HFFc6 (cell line): Measurements from ENCODE around the gene KCTD13. TPM values are rescaled to one million over a fixed set of nuclear protein-coding genes. Genes with fewer than 3 reads are reported as not detected.

Experiments
- DNase-seq: peaks from one replicate; pipeline ENCODE4 v3.0.0-alpha.2; 2018
- H3K27ac Mint-ChIP-seq: 2 replicates; pipeline ENCODE4 v1.8.0; 2020; ENCODE audit warnings: mild to moderate bottlenecking, mixed read lengths
- H3K27me3 Mint-ChIP-seq: 2 replicates; pipeline ENCODE4 v1.8.0; 2021; ENCODE audit warnings: mild to moderate bottlenecking, moderate library complexity, mixed read lengths; ENCODE audit not compliant: insufficient read depth
- H3K36me3 Mint-ChIP-seq: 2 replicates; pipeline ENCODE4 v1.8.0; 2021; ENCODE audit warnings: low read depth, mixed read lengths
- H3K4me1 Mint-ChIP-seq: 2 replicates; pipeline ENCODE4 v1.8.0; 2020; ENCODE audit warnings: low read depth, mixed read lengths
- H3K4me3 Mint-ChIP-seq: 2 replicates; pipeline ENCODE4 v1.8.0; 2020; ENCODE audit warnings: mild to moderate bottlenecking, moderate library complexity, mixed read lengths
- H3K9me3 Mint-ChIP-seq: 2 replicates; pipeline ENCODE4 v1.8.0; 2020; ENCODE audit warnings: mild to moderate bottlenecking, mixed read lengths
- CTCF ChIP-seq: fragments of 200-600 bp; sonication (generic); IDR thresholded peaks from 2 replicates; pipeline ENCODE4 v1.5.0; 2021; ENCODE audit warnings: antibody characterized with exemption, mild to moderate bottlenecking
- total RNA-seq, 6 experiments: library from RNA; stranded (reverse); fragmentation: NEBNext Ultra II Directional; extraction: Animal tissue kit (Norgen Biotek cat#: 25700); gene quantifications; 2 replicates in 1 of 6; 3 replicates in 5 of 6; pipeline ENCODE4 v1.2.3, GENCODE V29; 2021

Gene KCTD13
- total RNA-seq, 6 experiments from 2014 or later: 13.9 to 17.0 (median 16.1) TPM

GRCh38 chr16:29877266-29877961 is 48.6 kb downstream of the KCTD13 start:
- peaks cover 10% of the 10 kb centered on the region; the same call in 1 of the 2 replicates for H3K4me1 Mint-ChIP-seq
- no peaks in the 10 kb centered on the region; the same call in 1 of the 2 replicates for H3K9me3 Mint-ChIP-seq
- TF ChIP-seq CTCF: no peak
- DNase-seq: no peak
- H3K4me3 Mint-ChIP-seq: no peak overlapping the region; the same call in 1 of the 2 replicates
- H3K36me3 Mint-ChIP-seq: peaks cover 5% of the 10 kb centered on the region; the same call in 1 of the 2 replicates
- peaks cover 32% of the 10 kb centered on the region for H3K27me3 Mint-ChIP-seq
- H3K27ac Mint-ChIP-seq: no peak overlapping the region

GRCh38 chr16:29876594-29877249 is 49.3 kb downstream of the KCTD13 start:
- no peak for TF ChIP-seq CTCF
- H3K4me3 Mint-ChIP-seq: peak overlapping the region; percentile 67; the same call in 1 of the 2 replicates
- no peak for DNase-seq
- H3K4me1 Mint-ChIP-seq: peaks cover 10% of the 10 kb centered on the region; the same call in 1 of the 2 replicates
- H3K27ac Mint-ChIP-seq: no peak overlapping the region
- H3K36me3 Mint-ChIP-seq: peaks cover 5% of the 10 kb centered on the region; the same call in 1 of the 2 replicates
- H3K27me3 Mint-ChIP-seq: peaks cover 32% of the 10 kb centered on the region
- H3K9me3 Mint-ChIP-seq: no peaks in the 10 kb centered on the region; the same call in 1 of the 2 replicates

GRCh38 chr16:29876217-29876593 is 49.8 kb downstream of the KCTD13 start:
- peaks cover 10% of the 10 kb centered on the region; the same call in 1 of the 2 replicates for H3K4me1 Mint-ChIP-seq
- no peak for TF ChIP-seq CTCF

GRCh38 chr16:29875206-29875605 is 50.8 kb downstream of the KCTD13 start:
- Mint-ChIP-seq H3K4me3 (no peak overlapping the region), H3K9me3 (no peaks in the 10 kb centered on the region; the same call in 1 of the 2 replicates), H3K4me1 (peaks cover 10% of the 10 kb centered on the region; the same call in 1 of the 2 replicates), H3K36me3 (peaks cover 5% of the 10 kb centered on the region; the same call in 1 of the 2 replicates), H3K27me3 (peaks cover 33% of the 10 kb centered on the region), H3K27ac (no peak overlapping the region)
- DNase-seq: no peak
- TF ChIP-seq CTCF: no peak

More at GRCh38 chr16:29876217-29876593, 49.8 kb downstream of the KCTD13 start:
- Mint-ChIP-seq H3K27ac (no peak overlapping the region), H3K27me3 (peaks cover 37% of the 10 kb centered on the region), H3K36me3 (peaks cover 5% of the 10 kb centered on the region; the same call in 1 of the 2 replicates), H3K4me3 (peak overlapping the region; percentile 67; the same call in 1 of the 2 replicates), H3K9me3 (no peaks in the 10 kb centered on the region; the same call in 1 of the 2 replicates)
- no peak for DNase-seq

- no peak overlapping the region for H3K27ac Mint-ChIP-seq
- peaks cover 5% of the 10 kb centered on the region; the same call in 1 of the 2 replicates for H3K36me3 Mint-ChIP-seq
- H3K9me3 Mint-ChIP-seq: no peaks in the 10 kb centered on the region; the same call in 1 of the 2 replicates
- TF ChIP-seq CTCF: no peak
- peaks cover 10% of the 10 kb centered on the region; the same call in 1 of the 2 replicates for H3K4me1 Mint-ChIP-seq
- H3K27me3 Mint-ChIP-seq: peaks cover 30% of the 10 kb centered on the region
- no peak for DNase-seq
- H3K4me3 Mint-ChIP-seq: no peak overlapping the region
Measured at GRCh38 chr16:29873319-29873718, 52.7 kb downstream of the KCTD13 start.
